GM12878 (cell line): ENCODE results near the gene TUBB3. TPM values are rescaled to one million over a fixed set of nuclear protein-coding genes. Genes with fewer than 3 reads are reported as not detected.

Source experiments
- ATAC-seq: fragments of 200-7000 bp; cut with Tn5 transposase; 3 replicates; pipeline ENCODE4 v1.9.1; 2020; ENCODE audit warnings: mild to moderate bottlenecking, moderate library complexity
- BruUV-seq: library from RNA; stranded (reverse); fragments of 400-500 nt; replicated peaks from 2 replicates; lab custom pipeline; 2021; lab: Mats Ljungman, UMichigan
- CTCF ChIA-PET: fragments of 300-600 bp; sonication (Branson Sonifier 250); formaldehyde crosslinking; extraction: SDS; loops from one replicate; lab custom pipeline; 2021; ENCODE audit warnings: inconsistent platforms; lab: Yijun Ruan, JAX
- POLR2A ChIA-PET: fragments of 350-600 bp; formaldehyde crosslinking; extraction: SDS; loops from one replicate; lab custom pipeline; 2021; ENCODE audit warnings: inconsistent platforms; lab: Charles Lee
- RAD21 ChIA-PET: fragments of 300-600 bp; sonication (Branson Sonifier 250); formaldehyde crosslinking; loops from one replicate; lab custom pipeline; 2023; ENCODE audit warnings: antibody characterized with exemption; ENCODE audit not compliant: unreplicated experiment; lab: Charles Lee
- SMC1A ChIA-PET: fragments of 300-600 bp; sonication (Branson Sonifier 250); formaldehyde crosslinking; loops from one replicate; lab custom pipeline; 2023; ENCODE audit not compliant: unreplicated experiment, uncharacterized antibody; lab: Charles Lee
- DNase-seq: peaks from one replicate; pipeline ENCODE4 v3.0.0-alpha.2; 2011; ENCODE audit warnings: low read depth, low spot score
- FAIRE-seq: peaks from 3 replicates; lab custom pipeline; 2011; peaks lifted over from hg19 to GRCh38; lab: Jason Lieb, UNC
- H2AFZ ChIP-seq: 2 replicates; pipeline ENCODE4 v1.6.0; 2011; ENCODE audit warnings: low read depth, low read length, control low read depth; ENCODE audit not compliant: control insufficient read depth
- H3K27ac ChIP-seq: 2 replicates; pipeline ENCODE4 v1.5.1; 2011; ENCODE audit warnings: control low read depth; ENCODE audit not compliant: control insufficient read depth, insufficient read depth
- H3K27me3 ChIP-seq, 2 experiments: replicated peaks in 1 of 2; 2 replicates each; pipeline versions ENCODE4 v1.6.0 to v1.6.1; 2011; ENCODE audit warnings: low read length in 1 of 2; ENCODE audit not compliant: control insufficient read depth in 2 of 2, insufficient read depth in 2 of 2
- H3K36me3 ChIP-seq, 2 experiments: 2 replicates each; pipeline ENCODE4 v1.5.1; 2011; ENCODE audit warnings: low read length in 1 of 2; ENCODE audit not compliant: control insufficient read depth in 2 of 2, insufficient read depth in 2 of 2
- H3K4me1 ChIP-seq: 2 replicates; pipeline ENCODE4 v1.6.1; 2011; ENCODE audit warnings: mild to moderate bottlenecking, low read length, moderate library complexity, mixed read lengths; ENCODE audit not compliant: control insufficient read depth, insufficient read depth
- H3K4me2 ChIP-seq: 2 replicates; pipeline ENCODE4 v1.6.0; 2011; ENCODE audit warnings: control low read depth; ENCODE audit not compliant: control insufficient read depth, insufficient read depth
- H3K4me3 ChIP-seq: fragments of 200-600 bp; sonication (generic); 2 replicates; pipeline ENCODE4 v1.5.1; 2016
- H3K79me2 ChIP-seq: 2 replicates; pipeline ENCODE4 v1.6.0; 2011; ENCODE audit warnings: low read length; ENCODE audit not compliant: control insufficient read depth, insufficient read depth
- H3K9ac ChIP-seq: 2 replicates; pipeline ENCODE4 v1.8.0; 2011; ENCODE audit warnings: low read length, control low read depth, mixed read lengths; ENCODE audit not compliant: control insufficient read depth, insufficient read depth
- H3K9me3 ChIP-seq: replicated peaks from 3 replicates; pipeline ENCODE4 v1.5.1; 2011; ENCODE audit warnings: mild to moderate bottlenecking, low read length; ENCODE audit not compliant: control insufficient read depth, insufficient read depth
- H4K20me1 ChIP-seq: 2 replicates; pipeline ENCODE4 v1.6.0; 2011; ENCODE audit not compliant: control insufficient read depth, insufficient read depth
- FOS ChIP-seq: IDR thresholded peaks from 3 replicates; pipeline ENCODE4 v1.6.1; 2011; ENCODE audit warnings: borderline replicate concordance; ENCODE audit not compliant: insufficient read length; ENCODE audit errors: extremely low read depth
- MEF2A ChIP-seq: IDR thresholded peaks from 2 replicates; pipeline ENCODE4 v1.6.1; 2011; ENCODE audit warnings: low read depth, mild to moderate bottlenecking, low read length, moderate library complexity; ENCODE audit not compliant: insufficient read depth
- MEF2B ChIP-seq: fragments of 450-650 bp; IDR thresholded peaks from 2 replicates; pipeline ENCODE4 v1.6.1; 2018; ENCODE audit warnings: mild to moderate bottlenecking, moderate library complexity; ENCODE audit not compliant: partially characterized antibody, poor library complexity, severe bottlenecking
- NKRF ChIP-seq: fragments of 450-650 bp; conservative IDR thresholded peaks from 2 replicates; pipeline ENCODE4 v1.6.1; 2017; ENCODE audit warnings: mild to moderate bottlenecking, moderate library complexity
- NR2C1 ChIP-seq: fragments of 450-650 bp; IDR thresholded peaks from 2 replicates; pipeline ENCODE4 v1.6.1; 2017; ENCODE audit warnings: antibody characterized with exemption, mild to moderate bottlenecking, moderate library complexity
- NRF1 ChIP-seq: conservative IDR thresholded peaks from 2 replicates; pipeline ENCODE4 v1.6.1; 2011; ENCODE audit warnings: mild to moderate bottlenecking, low read depth, low read length, improper control_type of control experiment
- PRDM15 ChIP-seq: fragments of 450-650 bp; formaldehyde crosslinking; IDR thresholded peaks from 2 replicates; pipeline ENCODE4 v1.4.0; 2020; ENCODE audit warnings: mild to moderate bottlenecking, moderate library complexity
- RBBP5 ChIP-seq: fragments of 200-600 bp; sonication (generic); conservative IDR thresholded peaks from 2 replicates; pipeline ENCODE4 v1.6.1; 2016
- SKIL ChIP-seq: fragments of 450-650 bp; IDR thresholded peaks from 2 replicates; pipeline ENCODE4 v1.6.1; 2017; ENCODE audit warnings: mild to moderate bottlenecking, low read depth, inconsistent platforms; ENCODE audit not compliant: poor library complexity, severe bottlenecking
- SMAD1 ChIP-seq: fragments of 450-650 bp; IDR thresholded peaks from 2 replicates; pipeline ENCODE4 v1.6.1; 2018; ENCODE audit warnings: mild to moderate bottlenecking, low read depth; ENCODE audit not compliant: partially characterized antibody
- ZNF24 ChIP-seq: fragments of 450-650 bp; IDR thresholded peaks from 2 replicates; pipeline ENCODE4 v1.6.1; 2017; ENCODE audit warnings: antibody characterized with exemption, mild to moderate bottlenecking
- ZSCAN29 ChIP-seq: fragments of 450-650 bp; IDR thresholded peaks from 2 replicates; pipeline ENCODE4 v1.6.1; 2017; ENCODE audit warnings: mild to moderate bottlenecking, moderate library complexity
- WGBS: methylation state at CpG from one replicate; pipeline ENCODE4 v1.1.6; 2016; ENCODE audit warnings: low lambda C conversion rate; ENCODE audit not compliant: insufficient replicate concordance, insufficient coverage; ENCODE audit errors: missing lambda C conversion rate; 5-methylcytosine and 5-hydroxymethylcytosine counted together
- in situ Hi-C: fragments of 300-500 bp; cut with MboI; formaldehyde crosslinking; loops from 9 replicates; pipeline ENCODE4 v1.14.3; 2018; ENCODE audit warnings: mixed read lengths
- intact Hi-C: fragments of 100-400 bp; cut with micrococcal nuclease; formaldehyde crosslinking; loops from one replicate; pipeline ENCODE4 v1.14.2; 2022; ENCODE audit not compliant: unreplicated experiment
- polyA plus RNA-seq, 11 experiments: library from polyadenylated mRNA; depleted of rRNA in 4 of 11; unstranded in 6 of 11; stranded (reverse) in 5 of 11; fragments of >200 nt; fragmentation: Nextera tagmentation in 4 of 11; fragmentation: Illumina TruSeq in 1 of 11; extraction: Ambion mirVana in 4 of 11; extraction: Trizol in 1 of 11; gene quantifications; 1 replicate in 1 of 11; 2 replicates in 10 of 11; pipeline versions ENCODE4 v1.2.1 to v1.2.3, GENCODE V29; 2011 to 2016; ENCODE audit warnings: inconsistent platforms in 2 of 11, missing spikeins in 2 of 11, low read depth in 1 of 11
- total RNA-seq, 4 experiments: library from RNA; depleted of rRNA in 3 of 4; stranded (reverse); fragments of >200 nt in 3 of 4; fragmentation: Illumina TruSeq in 1 of 4; extraction: Trizol in 1 of 4; gene quantifications; 2 replicates each; pipeline versions ENCODE4 v1.2.1 to v1.2.3, GENCODE V29; 2013 to 2021

TUBB3 gene
- total and polyA plus RNA-seq, 10 of the 15 experiments (the other 5 are each of a cell fraction or from before 2014, with no cell fraction given): 0.09 to 2.5 (median 0.58) TPM; not detected in 1

- TF ChIP-seq PRDM15: no peak
- peak; percentile 29 for TF ChIP-seq MEF2B
- TF ChIP-seq ZNF24: peak; percentile 45; the same call in 1 of the 2 replicates
Observed at GRCh38 chr16:89972244-89973234, 49.4 kb downstream of the TUBB3 start (continued).

GRCh38 chr16:89973235-89973634 is 50.1 kb downstream of the TUBB3 start:
- POLR2A ChIA-PET: interaction anchor here (0.7 to 2.5 kb wide), 4 partner anchors 8 to 1268 kb away, joined by 3 to 13 read pairs (median 6); no protein-coding TSS in a partner anchor
- FAIRE-seq: no peak
- Histone ChIP-seq H3K36me3 (peaks cover 0 to 2% of the 10 kb centered on the region in 2 experiments; a peak in 2 of 4 replicates), H3K79me2 (peaks cover 39% of the 10 kb centered on the region), H3K27ac (peak overlapping the region; percentile 93), H4K20me1 (no peaks in the 10 kb centered on the region), H3K9me3 (no peaks in the 10 kb centered on the region; the same call in 2 of the 3 replicates), H3K4me3 (peak overlapping the region; percentile 100), H3K4me1 (peaks cover 14% of the 10 kb centered on the region), H3K27me3 (no peaks in the 10 kb centered on the region), H2AFZ (peak overlapping the region; percentile 98), H3K4me2 (peak overlapping the region; percentile 53), H3K9ac (peak overlapping the region; percentile 92)
- DNase-seq: no peak
- no TSS peak for BruUV-seq
- under 1% methylated on average over 14 of the region's 14 CpGs for WGBS
- intact Hi-C loops (no loop called here), in situ Hi-C loops (no loop called here)
- RAD21 ChIA-PET: interaction anchor here (1.0 to 1.6 kb wide), 7 partner anchors 9 to 180 kb away, joined by 3 to 4 read pairs (median 3); no protein-coding TSS in a partner anchor
- ATAC-seq: no peak; the same call in 2 of the 3 replicates
- SMC1A ChIA-PET: interaction anchor here (0.7 to 2.3 kb wide), 4 partner anchors 9 to 109 kb away, joined by 4 to 8 read pairs (median 4); no protein-coding TSS in a partner anchor
- CTCF ChIA-PET: interaction anchor here (2.1 kb wide), 1 partner anchor 63 kb away, joined by 8 read pairs; no protein-coding TSS in a partner anchor
- TF ChIP-seq NKRF (no peak), FOS (no peak), RBBP5 (no peak), SKIL (no peak), SMAD1 (no peak), NRF1 (no peak), ZSCAN29 (no peak), MEF2A (no peak), NR2C1 (no peak)
